Fibroblast of lung (primary cell): ENCODE data around the gene FREM1.

Source experiments
- CTCF ChIP-seq, 2 donors: IDR thresholded peaks in 1 of 2; conservative IDR thresholded peaks in 1 of 2; 1 replicate in 1 of 2; 2 replicates in 1 of 2; pipeline ENCODE4 v1.5.1; 2011 to 2012; ENCODE audit warnings: low read length in 2 of 2, control low read depth in 1 of 2, inconsistent platforms in 1 of 2, low read depth in 1 of 2, mild to moderate bottlenecking in 1 of 2
- EZH2 ChIP-seq: IDR thresholded peaks from 2 replicates; pipeline ENCODE4 v1.5.1; 2012; ENCODE audit warnings: low read length, control low read depth, mild to moderate bottlenecking; ENCODE audit errors: missing control alignments

- TF ChIP-seq CTCF (conservative IDR thresholded peaks at IDR 0.05 in 1 of 2, IDR thresholded peaks at IDR 0.05 in 1 of 2; ENCODE audit: low read depth in 1 of 2, low read length in 2 of 2) (no peak), EZH2 (no peak)
Measured at GRCh38 chr9:14823800-14824199, 86.4 kb downstream of the FREM1 start.
